GM12878 (cell line): ENCODE measurements around the gene FKBP15. TPM values are rescaled to one million over a fixed set of nuclear protein-coding genes. Genes with fewer than 3 reads are reported as not detected.

Experiments
- ATAC-seq: fragments of 200-7000 bp; cut with Tn5 transposase; 3 replicates; pipeline ENCODE4 v1.9.1; 2020; ENCODE audit warnings: mild to moderate bottlenecking, moderate library complexity
- BruUV-seq: library from RNA; stranded (reverse); fragments of 400-500 nt; replicated peaks from 2 replicates; lab custom pipeline; 2021; lab: Mats Ljungman, UMichigan
- CTCF ChIA-PET: fragments of 300-600 bp; sonication (Branson Sonifier 250); formaldehyde crosslinking; extraction: SDS; loops from one replicate; lab custom pipeline; 2021; ENCODE audit warnings: inconsistent platforms; lab: Yijun Ruan, JAX
- POLR2A ChIA-PET: fragments of 350-600 bp; formaldehyde crosslinking; extraction: SDS; loops from one replicate; lab custom pipeline; 2021; ENCODE audit warnings: inconsistent platforms; lab: Charles Lee
- RAD21 ChIA-PET: fragments of 300-600 bp; sonication (Branson Sonifier 250); formaldehyde crosslinking; loops from one replicate; lab custom pipeline; 2023; ENCODE audit warnings: antibody characterized with exemption; ENCODE audit not compliant: unreplicated experiment; lab: Charles Lee
- SMC1A ChIA-PET: fragments of 300-600 bp; sonication (Branson Sonifier 250); formaldehyde crosslinking; loops from one replicate; lab custom pipeline; 2023; ENCODE audit not compliant: unreplicated experiment, uncharacterized antibody; lab: Charles Lee
- DNase-seq: peaks from one replicate; pipeline ENCODE4 v3.0.0-alpha.2; 2011; ENCODE audit warnings: low read depth, low spot score
- FAIRE-seq: peaks from 3 replicates; lab custom pipeline; 2011; peaks lifted over from hg19 to GRCh38; lab: Jason Lieb, UNC
- H2AFZ ChIP-seq: 2 replicates; pipeline ENCODE4 v1.6.0; 2011; ENCODE audit warnings: low read depth, low read length, control low read depth; ENCODE audit not compliant: control insufficient read depth
- H3K27ac ChIP-seq: 2 replicates; pipeline ENCODE4 v1.5.1; 2011; ENCODE audit warnings: control low read depth; ENCODE audit not compliant: control insufficient read depth, insufficient read depth
- H3K27me3 ChIP-seq, 2 experiments: replicated peaks in 1 of 2; 2 replicates each; pipeline versions ENCODE4 v1.6.0 to v1.6.1; 2011; ENCODE audit warnings: low read length in 1 of 2; ENCODE audit not compliant: control insufficient read depth in 2 of 2, insufficient read depth in 2 of 2
- H3K36me3 ChIP-seq, 2 experiments: 2 replicates each; pipeline ENCODE4 v1.5.1; 2011; ENCODE audit warnings: low read length in 1 of 2; ENCODE audit not compliant: control insufficient read depth in 2 of 2, insufficient read depth in 2 of 2
- H3K4me1 ChIP-seq: 2 replicates; pipeline ENCODE4 v1.6.1; 2011; ENCODE audit warnings: mild to moderate bottlenecking, low read length, moderate library complexity, mixed read lengths; ENCODE audit not compliant: control insufficient read depth, insufficient read depth
- H3K4me2 ChIP-seq: 2 replicates; pipeline ENCODE4 v1.6.0; 2011; ENCODE audit warnings: control low read depth; ENCODE audit not compliant: control insufficient read depth, insufficient read depth
- H3K4me3 ChIP-seq: fragments of 200-600 bp; sonication (generic); 2 replicates; pipeline ENCODE4 v1.5.1; 2016
- H3K79me2 ChIP-seq: 2 replicates; pipeline ENCODE4 v1.6.0; 2011; ENCODE audit warnings: low read length; ENCODE audit not compliant: control insufficient read depth, insufficient read depth
- H3K9ac ChIP-seq: 2 replicates; pipeline ENCODE4 v1.8.0; 2011; ENCODE audit warnings: low read length, control low read depth, mixed read lengths; ENCODE audit not compliant: control insufficient read depth, insufficient read depth
- H3K9me3 ChIP-seq: replicated peaks from 3 replicates; pipeline ENCODE4 v1.5.1; 2011; ENCODE audit warnings: mild to moderate bottlenecking, low read length; ENCODE audit not compliant: control insufficient read depth, insufficient read depth
- H4K20me1 ChIP-seq: 2 replicates; pipeline ENCODE4 v1.6.0; 2011; ENCODE audit not compliant: control insufficient read depth, insufficient read depth
- BACH1 ChIP-seq: fragments of 450-650 bp; IDR thresholded peaks from 2 replicates; pipeline ENCODE4 v1.6.1; 2017; ENCODE audit warnings: mild to moderate bottlenecking, borderline replicate concordance
- BCL3 ChIP-seq: IDR thresholded peaks from 2 replicates; pipeline ENCODE4 v1.6.1; 2011; ENCODE audit warnings: borderline replicate concordance, low read depth, mild to moderate bottlenecking, moderate library complexity, low read length; ENCODE audit not compliant: insufficient read depth, poor library complexity, severe bottlenecking
- NR2C2 ChIP-seq: IDR thresholded peaks from 2 replicates; pipeline ENCODE4 v1.6.1; 2011; ENCODE audit warnings: borderline replicate concordance, low read depth; ENCODE audit not compliant: control insufficient read depth, insufficient read length
- NR2F1 ChIP-seq: fragments of 450-650 bp; conservative IDR thresholded peaks from 2 replicates; pipeline ENCODE4 v1.6.1; 2017; ENCODE audit warnings: mild to moderate bottlenecking
- PML ChIP-seq: IDR thresholded peaks from 2 replicates; pipeline ENCODE4 v1.6.1; 2012; ENCODE audit warnings: low read length, inconsistent platforms
- RAD21 ChIP-seq: IDR thresholded peaks from 2 replicates; pipeline ENCODE4 v1.6.1; 2011; ENCODE audit warnings: mild to moderate bottlenecking, low read depth, low read length, moderate library complexity; ENCODE audit not compliant: insufficient read depth
- ZBTB11 ChIP-seq: fragments of 450-650 bp; formaldehyde crosslinking; IDR thresholded peaks from 2 replicates; pipeline ENCODE4 v1.5.0; 2022; ENCODE audit warnings: mild to moderate bottlenecking, missing genetic modification characterization
- WGBS: methylation state at CpG from one replicate; pipeline ENCODE4 v1.1.6; 2016; ENCODE audit warnings: low lambda C conversion rate; ENCODE audit not compliant: insufficient replicate concordance, insufficient coverage; ENCODE audit errors: missing lambda C conversion rate; 5-methylcytosine and 5-hydroxymethylcytosine counted together
- in situ Hi-C: fragments of 300-500 bp; cut with MboI; formaldehyde crosslinking; loops from 9 replicates; pipeline ENCODE4 v1.14.3; 2018; ENCODE audit warnings: mixed read lengths
- intact Hi-C: fragments of 100-400 bp; cut with micrococcal nuclease; formaldehyde crosslinking; loops from one replicate; pipeline ENCODE4 v1.14.2; 2022; ENCODE audit not compliant: unreplicated experiment
- polyA plus RNA-seq, 11 experiments: library from polyadenylated mRNA; depleted of rRNA in 4 of 11; unstranded in 6 of 11; stranded (reverse) in 5 of 11; fragments of >200 nt; fragmentation: Nextera tagmentation in 4 of 11; fragmentation: Illumina TruSeq in 1 of 11; extraction: Ambion mirVana in 4 of 11; extraction: Trizol in 1 of 11; gene quantifications; 1 replicate in 1 of 11; 2 replicates in 10 of 11; pipeline versions ENCODE4 v1.2.1 to v1.2.3, GENCODE V29; 2011 to 2016; ENCODE audit warnings: inconsistent platforms in 2 of 11, missing spikeins in 2 of 11, low read depth in 1 of 11
- total RNA-seq, 4 experiments: library from RNA; depleted of rRNA in 3 of 4; stranded (reverse); fragments of >200 nt in 3 of 4; fragmentation: Illumina TruSeq in 1 of 4; extraction: Trizol in 1 of 4; gene quantifications; 2 replicates each; pipeline versions ENCODE4 v1.2.1 to v1.2.3, GENCODE V29; 2013 to 2021
- TF ChIP-seq, protein P1 (sequence below): fragments of 450-650 bp; formaldehyde crosslinking; IDR thresholded peaks from 2 replicates; pipeline ENCODE4 v1.4.0; 2022; ENCODE audit warnings: mild to moderate bottlenecking, moderate library complexity

FKBP15 gene
- total and polyA plus RNA-seq, 10 of the 15 experiments (the other 5 are each of a cell fraction or from before 2014, with no cell fraction given) = 5.0 to 53.4 (median 21.2) TPM

GRCh38 chr9:113250807-113251206 lies 29.7 kb upstream of the FKBP15 start:
- ATAC-seq = no peak

More at GRCh38 chr9:113250807-113251206, 29.7 kb upstream of the FKBP15 start:
- DNase-seq (no peak), FAIRE-seq (no peak)
- ChIA-PET SMC1A (no interaction called here), POLR2A (no interaction called here)
- H3K9me3 ChIP-seq = no peaks in the 10 kb centered on the region
- H4K20me1 ChIP-seq = no peaks in the 10 kb centered on the region
- no peak overlapping the region for H2AFZ ChIP-seq
- peaks cover 13% of the 10 kb centered on the region for H3K4me1 ChIP-seq
- H3K4me3 ChIP-seq = no peak overlapping the region
- BruUV-seq = no TSS peak
- WGBS = 100% methylated on average over 2 of the region's 2 CpGs
- H3K4me2 ChIP-seq = no peak overlapping the region
- no peak for TF ChIP-seq BACH1
- TF ChIP-seq, protein P1, sequence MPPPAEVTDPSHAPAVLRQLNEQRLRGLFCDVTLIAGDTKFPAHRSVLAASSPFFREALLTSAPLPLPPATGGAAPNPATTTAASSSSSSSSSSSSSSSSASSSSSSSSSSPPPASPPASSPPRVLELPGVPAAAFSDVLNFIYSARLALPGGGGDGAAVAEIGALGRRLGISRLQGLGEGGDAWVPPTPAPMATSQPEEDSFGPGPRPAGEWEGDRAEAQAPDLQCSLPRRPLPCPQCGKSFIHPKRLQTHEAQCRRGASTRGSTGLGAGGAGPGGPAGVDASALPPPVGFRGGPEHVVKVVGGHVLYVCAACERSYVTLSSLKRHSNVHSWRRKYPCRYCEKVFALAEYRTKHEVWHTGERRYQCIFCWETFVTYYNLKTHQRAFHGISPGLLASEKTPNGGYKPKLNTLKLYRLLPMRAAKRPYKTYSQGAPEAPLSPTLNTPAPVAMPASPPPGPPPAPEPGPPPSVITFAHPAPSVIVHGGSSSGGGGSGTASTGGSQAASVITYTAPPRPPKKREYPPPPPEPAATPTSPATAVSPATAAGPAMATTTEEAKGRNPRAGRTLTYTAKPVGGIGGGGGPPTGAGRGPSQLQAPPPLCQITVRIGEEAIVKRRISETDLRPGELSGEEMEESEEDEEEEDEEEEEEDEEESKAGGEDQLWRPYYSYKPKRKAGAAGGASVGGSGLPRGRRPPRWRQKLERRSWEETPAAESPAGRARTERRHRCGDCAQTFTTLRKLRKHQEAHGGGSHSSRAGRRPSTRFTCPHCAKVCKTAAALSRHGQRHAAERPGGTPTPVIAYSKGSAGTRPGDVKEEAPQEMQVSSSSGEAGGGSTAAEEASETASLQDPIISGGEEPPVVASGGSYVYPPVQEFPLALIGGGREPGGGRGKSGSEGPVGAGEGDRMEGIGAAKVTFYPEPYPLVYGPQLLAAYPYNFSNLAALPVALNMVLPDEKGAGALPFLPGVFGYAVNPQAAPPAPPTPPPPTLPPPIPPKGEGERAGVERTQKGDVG (CRISPR knock-in tag) = no peak
- TF ChIP-seq PML = no peak
- TF ChIP-seq RAD21 = no peak
- no peak for TF ChIP-seq NR2C2
- TF ChIP-seq BCL3 = no peak
- no peak for TF ChIP-seq ZBTB11 (CRISPR knock-in tag)
- TF ChIP-seq NR2F1 = no peak
- TF ChIP-seq, all 136 proteins: peak for 0
- Histone ChIP-seq H3K36me3 (no peaks in the 10 kb centered on the region), H3K27me3 (no peaks in the 10 kb centered on the region), H3K79me2 (no peaks in the 10 kb centered on the region; the same call in none of the 2 replicates), H3K9ac (no peak overlapping the region), H3K27ac (no peak overlapping the region)
- RAD21 ChIA-PET = no interaction called here
- in situ Hi-C loops = no loop called here
- CTCF ChIA-PET = interaction anchor here (1.2 kb wide), 1 partner anchor 12 kb away, joined by 3 read pairs; no protein-coding TSS in a partner anchor
- intact Hi-C loops = no loop called here
